HUES6 (cell line): Measurements from ENCODE around the gene TMPRSS11D.

Experiments used
- H3K27ac ChIP-seq: 2 replicates; pipeline ENCODE4 v1.7.0; 2013; ENCODE audit warnings: low read depth, mild to moderate bottlenecking, low read length, inconsistent platforms
- H3K27me3 ChIP-seq: 2 replicates; pipeline ENCODE4 v1.6.1; 2013; ENCODE audit warnings: low read length; ENCODE audit not compliant: control insufficient read depth, insufficient read depth
- H3K36me3 ChIP-seq: 2 replicates; pipeline ENCODE4 v1.6.1; 2013; ENCODE audit warnings: low read length; ENCODE audit not compliant: control insufficient read depth, insufficient read depth
- H3K4me1 ChIP-seq: 2 replicates; pipeline ENCODE4 v1.6.1; 2013; ENCODE audit warnings: low read length; ENCODE audit not compliant: control insufficient read depth, insufficient read depth
- H3K4me3 ChIP-seq: 2 replicates; pipeline ENCODE4 v1.5.1; 2013; ENCODE audit warnings: low read depth, low read length
- H3K9ac ChIP-seq: one replicate; pipeline ENCODE4 v1.6.1; 2013; ENCODE audit warnings: mild to moderate bottlenecking, low read length
- H3K9me3 ChIP-seq: 2 replicates; pipeline ENCODE4 v1.6.1; 2013; ENCODE audit warnings: low read depth, low read length; ENCODE audit not compliant: control insufficient read depth, insufficient read depth

The TMPRSS11D gene

GRCh38 chr4:67869580-67870190 is 14.1 kb downstream of the TMPRSS11D start:
- Histone ChIP-seq H3K4me3 (no peak overlapping the region), H3K27me3 (no peaks in the 10 kb centered on the region), H3K36me3 (no peaks in the 10 kb centered on the region), H3K27ac (no peak overlapping the region), H3K9ac (no peak overlapping the region), H3K4me1 (no peaks in the 10 kb centered on the region), H3K9me3 (no peaks in the 10 kb centered on the region)

- no peaks in the 10 kb centered on the region for H3K27me3 ChIP-seq
- no peak overlapping the region for H3K27ac ChIP-seq
- no peaks in the 10 kb centered on the region for H3K4me1 ChIP-seq
- no peaks in the 10 kb centered on the region for H3K36me3 ChIP-seq
- H3K4me3 ChIP-seq: no peak overlapping the region
- H3K9me3 ChIP-seq: no peaks in the 10 kb centered on the region
- H3K9ac ChIP-seq: no peak overlapping the region
Observed at GRCh38 chr4:67861513-67861912, 22.3 kb downstream of the TMPRSS11D start.

GRCh38 chr4:67853336-67853735 is 30.5 kb downstream of the TMPRSS11D start:
- no peaks in the 10 kb centered on the region for H3K9me3 ChIP-seq
- H3K4me3 ChIP-seq: no peak overlapping the region
- no peak overlapping the region for H3K9ac ChIP-seq
- no peaks in the 10 kb centered on the region for H3K27me3 ChIP-seq
- no peaks in the 10 kb centered on the region for H3K4me1 ChIP-seq
- no peaks in the 10 kb centered on the region for H3K36me3 ChIP-seq
- no peak overlapping the region for H3K27ac ChIP-seq

DNA sequence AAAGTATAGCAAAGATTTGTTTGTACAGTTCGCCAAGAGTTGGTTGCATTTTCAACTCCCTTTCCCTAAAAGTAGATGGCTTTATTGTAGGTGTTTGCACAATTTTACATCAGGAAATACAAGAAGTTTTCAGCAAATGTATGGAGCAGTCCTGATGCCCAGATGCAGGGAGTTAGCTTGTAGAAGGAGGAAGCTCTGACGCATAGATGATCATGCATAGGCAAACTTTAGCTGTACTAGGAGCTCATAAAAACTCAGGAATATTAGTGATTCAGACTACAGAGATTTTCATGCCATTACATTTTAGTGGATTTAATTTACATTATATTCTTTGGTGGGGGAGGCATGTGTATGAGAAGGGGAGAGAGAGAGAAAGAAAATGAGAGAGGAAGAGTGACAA is 62.9 kb downstream of the TMPRSS11D start:
- Histone ChIP-seq H3K27me3 (no peaks in the 10 kb centered on the region), H3K27ac (no peak overlapping the region), H3K9ac (no peak overlapping the region), H3K4me1 (no peaks in the 10 kb centered on the region), H3K4me3 (no peak overlapping the region), H3K9me3 (no peaks in the 10 kb centered on the region), H3K36me3 (no peaks in the 10 kb centered on the region)

- Histone ChIP-seq H3K36me3 (no peaks in the 10 kb centered on the region), H3K4me1 (peaks cover 7% of the 10 kb centered on the region), H3K27me3 (no peaks in the 10 kb centered on the region), H3K9ac (no peak overlapping the region), H3K9me3 (no peaks in the 10 kb centered on the region), H3K4me3 (no peak overlapping the region), H3K27ac (no peak overlapping the region)
Observed at GRCh38 chr4:67810011-67810410, 73.8 kb downstream of the TMPRSS11D start.

GRCh38 chr4:67809502-67809901 is 74.3 kb downstream of the TMPRSS11D start:
- Histone ChIP-seq H3K4me1 (peaks cover 7% of the 10 kb centered on the region), H3K9me3 (no peaks in the 10 kb centered on the region), H3K36me3 (no peaks in the 10 kb centered on the region), H3K27me3 (no peaks in the 10 kb centered on the region), H3K4me3 (no peak overlapping the region), H3K27ac (no peak overlapping the region), H3K9ac (no peak overlapping the region)

- no peak overlapping the region for H3K4me3 ChIP-seq
- H3K9ac ChIP-seq: no peak overlapping the region
- H3K27me3 ChIP-seq: no peaks in the 10 kb centered on the region
- H3K4me1 ChIP-seq: no peaks in the 10 kb centered on the region
- no peaks in the 10 kb centered on the region for H3K9me3 ChIP-seq
- H3K27ac ChIP-seq: no peak overlapping the region
- H3K36me3 ChIP-seq: no peaks in the 10 kb centered on the region
Observed at GRCh38 chr4:67796810-67797209, 87.0 kb downstream of the TMPRSS11D start.

DNA sequence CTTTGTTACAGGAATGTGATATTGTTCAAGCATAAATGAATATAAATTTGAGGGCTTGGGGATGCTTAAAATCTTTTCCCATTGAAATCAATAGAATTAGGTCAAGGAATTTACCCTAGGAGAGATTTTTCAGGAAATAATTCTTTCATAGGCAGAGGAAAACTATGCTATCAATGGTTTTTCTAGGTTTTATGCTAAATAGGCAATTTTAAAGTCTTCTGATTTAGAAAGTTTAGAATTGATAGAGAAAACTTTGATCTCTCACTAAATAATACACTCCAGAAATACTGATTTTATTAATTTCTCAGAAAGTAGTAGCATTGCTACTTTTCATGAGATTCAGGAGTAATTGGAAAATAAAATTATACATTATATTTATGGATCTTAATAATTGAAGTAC is 93.1 kb downstream of the TMPRSS11D start:
- H3K4me3 ChIP-seq: no peak overlapping the region

GRCh38 chr4:67787311-67787710 is 96.5 kb downstream of the TMPRSS11D start:
- Histone ChIP-seq H3K4me1 (no peaks in the 10 kb centered on the region), H3K9me3 (no peaks in the 10 kb centered on the region), H3K27ac (no peak overlapping the region), H3K27me3 (no peaks in the 10 kb centered on the region), H3K9ac (no peak overlapping the region), H3K36me3 (no peaks in the 10 kb centered on the region), H3K4me3 (no peak overlapping the region)

More for the DNA sequence above, 93.1 kb downstream of the TMPRSS11D start:
- Histone ChIP-seq H3K27ac (no peak overlapping the region), H3K27me3 (no peaks in the 10 kb centered on the region), H3K9me3 (no peaks in the 10 kb centered on the region), H3K4me1 (no peaks in the 10 kb centered on the region), H3K36me3 (no peaks in the 10 kb centered on the region), H3K9ac (no peak overlapping the region)

DNA sequence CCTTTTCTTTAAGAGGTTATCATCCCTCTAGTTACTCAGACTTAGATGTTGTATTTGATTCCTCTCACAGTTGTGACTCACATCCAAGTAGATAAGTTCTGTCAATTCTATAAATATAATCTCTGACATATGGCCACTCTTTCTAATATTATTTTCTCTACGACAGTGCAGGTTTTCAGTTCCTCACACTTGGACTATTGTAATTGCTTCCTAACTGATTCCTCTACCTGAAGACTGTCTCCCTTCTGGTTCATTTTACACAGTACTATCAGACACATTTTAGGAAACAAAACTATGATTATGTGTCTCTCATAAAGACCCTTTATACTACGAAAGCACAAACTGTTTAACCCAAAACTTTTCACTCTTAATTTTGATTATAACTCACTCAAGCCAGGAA is 98.3 kb downstream of the TMPRSS11D start:
- Histone ChIP-seq H3K27ac (no peak overlapping the region), H3K36me3 (no peaks in the 10 kb centered on the region), H3K27me3 (no peaks in the 10 kb centered on the region), H3K9me3 (no peaks in the 10 kb centered on the region), H3K4me3 (no peak overlapping the region), H3K9ac (no peak overlapping the region), H3K4me1 (no peaks in the 10 kb centered on the region)

- no peaks in the 10 kb centered on the region for H3K27me3 ChIP-seq
- H3K27ac ChIP-seq: no peak overlapping the region
- H3K4me3 ChIP-seq: no peak overlapping the region
- no peaks in the 10 kb centered on the region for H3K36me3 ChIP-seq
- no peak overlapping the region for H3K9ac ChIP-seq
- H3K4me1 ChIP-seq: no peaks in the 10 kb centered on the region
- no peaks in the 10 kb centered on the region for H3K9me3 ChIP-seq
Observed at GRCh38 chr4:67779631-67780030, 104.2 kb downstream of the TMPRSS11D start.

DNA sequence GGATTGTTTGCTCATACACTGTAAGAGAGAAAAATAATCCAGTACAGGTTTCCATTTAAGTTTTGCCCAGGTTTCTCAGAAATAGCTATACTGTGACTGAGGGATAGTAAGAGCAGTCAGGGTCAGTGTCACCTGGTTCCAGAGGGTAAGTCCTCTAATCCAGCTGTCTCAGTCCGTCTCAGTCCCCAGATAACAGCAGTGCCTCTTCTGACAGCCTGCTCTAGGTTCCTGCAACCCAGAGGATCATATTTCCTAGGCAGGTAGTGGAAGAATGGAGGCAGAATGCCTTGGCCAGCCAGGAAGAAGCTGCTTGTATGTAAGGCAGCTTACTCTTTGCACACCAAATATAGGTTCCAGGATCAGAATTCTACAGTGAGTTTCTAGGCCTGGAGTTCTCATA is 107.1 kb downstream of the TMPRSS11D start:
- no peak overlapping the region for H3K4me3 ChIP-seq
- no peak overlapping the region for H3K9ac ChIP-seq
- no peak overlapping the region for H3K27ac ChIP-seq
- no peaks in the 10 kb centered on the region for H3K36me3 ChIP-seq
- H3K4me1 ChIP-seq: no peaks in the 10 kb centered on the region
- no peaks in the 10 kb centered on the region for H3K9me3 ChIP-seq
- no peaks in the 10 kb centered on the region for H3K27me3 ChIP-seq
